WERI-Rb-1 (cell line): ENCODE data around the gene SNX22.

ENCODE experiments used
- DNase-seq: peaks from one replicate; pipeline ENCODE4 v3.0.0-alpha.2; 2020
- H3K27ac ChIP-seq: fragments of 250-450 bp; sonication (Bioruptor Pico); 2 replicates; pipeline ENCODE4 v1.5.1; 2020; ENCODE audit warnings: mild to moderate bottlenecking, moderate library complexity
- H3K27me3 ChIP-seq: fragments of 250-450 bp; sonication (Bioruptor Pico); 2 replicates; pipeline ENCODE4 v1.5.1; 2021; ENCODE audit warnings: mild to moderate bottlenecking, low read depth, moderate library complexity; ENCODE audit not compliant: insufficient read depth, severe bottlenecking
- H3K36me3 ChIP-seq: fragments of 250-450 bp; sonication (Bioruptor Pico); 2 replicates; pipeline ENCODE4 v1.5.1; 2020; ENCODE audit warnings: mild to moderate bottlenecking, moderate library complexity
- H3K4me3 ChIP-seq: 2 replicates; pipeline ENCODE4 v1.5.1; 2011; ENCODE audit warnings: low read depth, mild to moderate bottlenecking, control low read depth, low read length
- H3K9me3 ChIP-seq: fragments of 250-450 bp; sonication (Bioruptor Pico); 2 replicates; pipeline ENCODE4 v1.5.1; 2021; ENCODE audit warnings: mild to moderate bottlenecking, moderate library complexity; ENCODE audit not compliant: severe bottlenecking
- TF ChIP-seq, protein P1 (sequence below): IDR thresholded peaks from 2 replicates; pipeline ENCODE4 v1.5.1; 2011; ENCODE audit warnings: low read depth, mild to moderate bottlenecking, control low read depth, inconsistent platforms, low read length

SNX22 gene

DNA sequence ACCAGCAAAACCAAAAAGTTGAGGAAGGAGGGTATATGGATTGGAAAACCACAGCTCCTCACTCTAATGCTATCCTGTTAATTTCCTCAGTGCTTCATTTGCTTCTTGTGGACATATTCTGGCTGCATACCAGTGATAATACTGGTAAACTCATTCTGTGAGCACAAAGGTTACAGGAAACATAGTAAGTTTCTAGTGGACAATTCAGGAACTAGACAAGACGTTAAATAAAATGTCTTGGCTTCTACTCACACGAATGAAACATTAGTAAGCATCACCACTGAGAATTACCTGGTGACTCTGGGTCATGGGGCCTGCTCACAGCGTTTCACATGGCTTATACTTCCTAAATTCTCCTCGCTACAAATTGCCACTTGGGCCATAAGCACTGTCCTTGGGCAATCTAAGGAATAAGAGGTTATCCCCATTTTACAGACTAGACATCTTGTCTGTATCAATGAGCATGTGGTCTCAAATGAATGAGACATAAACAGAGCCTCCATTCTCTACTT, 31.4 kb downstream of the SNX22 start:
- TF ChIP-seq, protein P1, sequence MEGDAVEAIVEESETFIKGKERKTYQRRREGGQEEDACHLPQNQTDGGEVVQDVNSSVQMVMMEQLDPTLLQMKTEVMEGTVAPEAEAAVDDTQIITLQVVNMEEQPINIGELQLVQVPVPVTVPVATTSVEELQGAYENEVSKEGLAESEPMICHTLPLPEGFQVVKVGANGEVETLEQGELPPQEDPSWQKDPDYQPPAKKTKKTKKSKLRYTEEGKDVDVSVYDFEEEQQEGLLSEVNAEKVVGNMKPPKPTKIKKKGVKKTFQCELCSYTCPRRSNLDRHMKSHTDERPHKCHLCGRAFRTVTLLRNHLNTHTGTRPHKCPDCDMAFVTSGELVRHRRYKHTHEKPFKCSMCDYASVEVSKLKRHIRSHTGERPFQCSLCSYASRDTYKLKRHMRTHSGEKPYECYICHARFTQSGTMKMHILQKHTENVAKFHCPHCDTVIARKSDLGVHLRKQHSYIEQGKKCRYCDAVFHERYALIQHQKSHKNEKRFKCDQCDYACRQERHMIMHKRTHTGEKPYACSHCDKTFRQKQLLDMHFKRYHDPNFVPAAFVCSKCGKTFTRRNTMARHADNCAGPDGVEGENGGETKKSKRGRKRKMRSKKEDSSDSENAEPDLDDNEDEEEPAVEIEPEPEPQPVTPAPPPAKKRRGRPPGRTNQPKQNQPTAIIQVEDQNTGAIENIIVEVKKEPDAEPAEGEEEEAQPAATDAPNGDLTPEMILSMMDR: no peak
- Histone ChIP-seq H3K27me3 (no peaks in the 10 kb centered on the region), H3K27ac (no peak overlapping the region), H3K9me3 (no peaks in the 10 kb centered on the region), H3K36me3 (peaks cover 4% of the 10 kb centered on the region), H3K4me3 (no peak overlapping the region)
- DNase-seq: no peak

GRCh38 chr15:64185146-64185911, 33.8 kb downstream of the SNX22 start:
- H3K27ac ChIP-seq: no peak overlapping the region

GRCh38 chr15:64187396-64188191, 36.1 kb downstream of the SNX22 start:
- H3K4me3 ChIP-seq: no peak overlapping the region
- no peaks in the 10 kb centered on the region for H3K9me3 ChIP-seq
- no peak for DNase-seq
- H3K27me3 ChIP-seq: no peaks in the 10 kb centered on the region
- TF ChIP-seq, protein P1: no peak
- H3K36me3 ChIP-seq: peaks cover 6% of the 10 kb centered on the region
- no peak overlapping the region for H3K27ac ChIP-seq

More at GRCh38 chr15:64185146-64185911, 33.8 kb downstream of the SNX22 start:
- TF ChIP-seq, protein P1: no peak
- H3K27me3 ChIP-seq: no peaks in the 10 kb centered on the region
- H3K4me3 ChIP-seq: no peak overlapping the region
- H3K36me3 ChIP-seq: peaks cover 8% of the 10 kb centered on the region
- DNase-seq: peak; percentile 16
- no peaks in the 10 kb centered on the region for H3K9me3 ChIP-seq

GRCh38 chr15:64191971-64192830, 40.7 kb downstream of the SNX22 start:
- TF ChIP-seq, protein P1: no peak
- no peaks in the 10 kb centered on the region for H3K9me3 ChIP-seq
- H3K4me3 ChIP-seq: no peak overlapping the region
- no peaks in the 10 kb centered on the region for H3K27me3 ChIP-seq
- H3K36me3 ChIP-seq: peaks cover 6% of the 10 kb centered on the region
- H3K27ac ChIP-seq: no peak overlapping the region
- DNase-seq: peak; percentile 51

- no peaks in the 10 kb centered on the region for H3K27me3 ChIP-seq
- TF ChIP-seq, protein P1: peak; percentile 70
- H3K9me3 ChIP-seq: no peaks in the 10 kb centered on the region
- H3K27ac ChIP-seq: no peak overlapping the region; the same call in 1 of the 2 replicates
- no peak overlapping the region for H3K4me3 ChIP-seq
- peak; percentile 72 for DNase-seq
- no peaks in the 10 kb centered on the region; the same call in 1 of the 2 replicates for H3K36me3 ChIP-seq
Measured at GRCh38 chr15:64193971-64194370, 42.4 kb downstream of the SNX22 start.
